Osteoblast (primary cell): ENCODE results near the gene MICAL3. TPM values are rescaled to one million over a fixed set of nuclear protein-coding genes. Genes with fewer than 3 reads are reported as not detected.

Experiments used
- DNase-seq: peaks from one replicate; pipeline ENCODE4 v3.0.0; 2011; ENCODE audit warnings: low spot score, mixed read lengths; ENCODE audit not compliant: insufficient read length; ENCODE audit errors: missing footprints
- H2AFZ ChIP-seq: 2 replicates; pipeline ENCODE4 v1.6.0; 2011; ENCODE audit warnings: mild to moderate bottlenecking, low read length
- H3K27ac ChIP-seq: 2 replicates; pipeline ENCODE4 v1.5.1; 2011; ENCODE audit warnings: mild to moderate bottlenecking, low read depth, low read length, moderate library complexity
- H3K27me3 ChIP-seq: 2 replicates; pipeline ENCODE4 v1.6.0; 2012; ENCODE audit warnings: mild to moderate bottlenecking, control low read depth, inconsistent platforms, low read length, moderate library complexity; ENCODE audit not compliant: insufficient read depth
- H3K36me3 ChIP-seq: 2 replicates; pipeline ENCODE4 v1.5.1; 2011; ENCODE audit warnings: mild to moderate bottlenecking, low read length, control low read depth, moderate library complexity; ENCODE audit not compliant: insufficient read depth
- H3K4me1 ChIP-seq: 2 replicates; pipeline ENCODE4 v1.5.1; 2011; ENCODE audit warnings: mild to moderate bottlenecking, low read length, control low read depth, moderate library complexity; ENCODE audit not compliant: insufficient read depth
- H3K4me2 ChIP-seq: 2 replicates; pipeline ENCODE4 v1.6.0; 2011; ENCODE audit warnings: mild to moderate bottlenecking, low read length; ENCODE audit not compliant: insufficient read depth
- H3K4me3 ChIP-seq: fragments of 200-600 bp; sonication (generic); 3 replicates; pipeline ENCODE4 v1.5.1; 2012; ENCODE audit warnings: mild to moderate bottlenecking, low read length, inconsistent platforms; ENCODE audit not compliant: insufficient read depth
- H3K79me2 ChIP-seq: 2 replicates; pipeline ENCODE4 v1.6.0; 2012; ENCODE audit warnings: mild to moderate bottlenecking, low read length, control low read depth, inconsistent platforms; ENCODE audit not compliant: insufficient read depth
- H3K9me3 ChIP-seq: 2 replicates; pipeline ENCODE4 v1.5.1; 2011; ENCODE audit warnings: low read depth, low read length, control low read depth
- H4K20me1 ChIP-seq: 2 replicates; pipeline ENCODE4 v1.6.0; 2012; ENCODE audit warnings: mild to moderate bottlenecking, low read length, control low read depth; ENCODE audit not compliant: insufficient read depth
- total RNA-seq: library from RNA; depleted of rRNA; stranded (reverse); fragments of >200 nt; gene quantifications from 2 replicates; pipeline ENCODE4 v1.2.3, GENCODE V29; 2012
- TF ChIP-seq, protein P1 (sequence below): IDR thresholded peaks from 2 replicates; pipeline ENCODE4 v1.5.1; 2011; ENCODE audit warnings: mild to moderate bottlenecking, low read depth, low read length, moderate library complexity; ENCODE audit errors: extremely low read depth

The MICAL3 gene
- total RNA-seq, 1 donor = 35.1 TPM

DNA sequence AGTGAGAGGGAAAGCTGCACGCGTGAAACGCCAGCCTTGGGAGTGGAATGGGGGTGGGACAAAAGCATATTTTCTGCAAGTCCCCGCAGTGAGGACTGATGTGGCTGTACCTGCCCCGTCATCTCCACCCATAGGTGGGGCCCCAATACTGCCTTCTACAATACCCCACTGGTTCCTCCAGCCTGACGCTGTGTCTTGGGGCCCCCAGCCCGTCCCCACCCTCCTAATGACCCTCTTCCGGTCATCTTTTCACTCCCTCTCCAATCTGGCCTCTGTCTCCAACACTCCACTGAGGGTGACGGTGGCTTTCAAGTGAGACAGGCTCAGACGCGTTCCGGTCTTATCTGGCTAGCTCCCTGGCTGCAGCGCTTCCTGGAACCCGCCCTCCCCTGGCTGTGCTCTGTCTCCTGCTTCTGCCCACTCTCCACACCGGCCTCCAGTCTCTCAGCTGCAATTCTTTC is 104.2 kb downstream of the MICAL3 start:
- Histone ChIP-seq H3K9me3 (no peaks in the 10 kb centered on the region), H3K27ac (no peak overlapping the region), H3K36me3 (no peaks in the 10 kb centered on the region), H3K4me3 (no peak overlapping the region), H3K79me2 (peaks cover 83% of the 10 kb centered on the region), H4K20me1 (peaks cover 83% of the 10 kb centered on the region), H2AFZ (no peak overlapping the region), H3K4me1 (peaks cover 44% of the 10 kb centered on the region), H3K27me3 (no peaks in the 10 kb centered on the region), H3K4me2 (no peak overlapping the region)
- no peak for DNase-seq
- TF ChIP-seq, protein P1, sequence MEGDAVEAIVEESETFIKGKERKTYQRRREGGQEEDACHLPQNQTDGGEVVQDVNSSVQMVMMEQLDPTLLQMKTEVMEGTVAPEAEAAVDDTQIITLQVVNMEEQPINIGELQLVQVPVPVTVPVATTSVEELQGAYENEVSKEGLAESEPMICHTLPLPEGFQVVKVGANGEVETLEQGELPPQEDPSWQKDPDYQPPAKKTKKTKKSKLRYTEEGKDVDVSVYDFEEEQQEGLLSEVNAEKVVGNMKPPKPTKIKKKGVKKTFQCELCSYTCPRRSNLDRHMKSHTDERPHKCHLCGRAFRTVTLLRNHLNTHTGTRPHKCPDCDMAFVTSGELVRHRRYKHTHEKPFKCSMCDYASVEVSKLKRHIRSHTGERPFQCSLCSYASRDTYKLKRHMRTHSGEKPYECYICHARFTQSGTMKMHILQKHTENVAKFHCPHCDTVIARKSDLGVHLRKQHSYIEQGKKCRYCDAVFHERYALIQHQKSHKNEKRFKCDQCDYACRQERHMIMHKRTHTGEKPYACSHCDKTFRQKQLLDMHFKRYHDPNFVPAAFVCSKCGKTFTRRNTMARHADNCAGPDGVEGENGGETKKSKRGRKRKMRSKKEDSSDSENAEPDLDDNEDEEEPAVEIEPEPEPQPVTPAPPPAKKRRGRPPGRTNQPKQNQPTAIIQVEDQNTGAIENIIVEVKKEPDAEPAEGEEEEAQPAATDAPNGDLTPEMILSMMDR = no peak

DNA sequence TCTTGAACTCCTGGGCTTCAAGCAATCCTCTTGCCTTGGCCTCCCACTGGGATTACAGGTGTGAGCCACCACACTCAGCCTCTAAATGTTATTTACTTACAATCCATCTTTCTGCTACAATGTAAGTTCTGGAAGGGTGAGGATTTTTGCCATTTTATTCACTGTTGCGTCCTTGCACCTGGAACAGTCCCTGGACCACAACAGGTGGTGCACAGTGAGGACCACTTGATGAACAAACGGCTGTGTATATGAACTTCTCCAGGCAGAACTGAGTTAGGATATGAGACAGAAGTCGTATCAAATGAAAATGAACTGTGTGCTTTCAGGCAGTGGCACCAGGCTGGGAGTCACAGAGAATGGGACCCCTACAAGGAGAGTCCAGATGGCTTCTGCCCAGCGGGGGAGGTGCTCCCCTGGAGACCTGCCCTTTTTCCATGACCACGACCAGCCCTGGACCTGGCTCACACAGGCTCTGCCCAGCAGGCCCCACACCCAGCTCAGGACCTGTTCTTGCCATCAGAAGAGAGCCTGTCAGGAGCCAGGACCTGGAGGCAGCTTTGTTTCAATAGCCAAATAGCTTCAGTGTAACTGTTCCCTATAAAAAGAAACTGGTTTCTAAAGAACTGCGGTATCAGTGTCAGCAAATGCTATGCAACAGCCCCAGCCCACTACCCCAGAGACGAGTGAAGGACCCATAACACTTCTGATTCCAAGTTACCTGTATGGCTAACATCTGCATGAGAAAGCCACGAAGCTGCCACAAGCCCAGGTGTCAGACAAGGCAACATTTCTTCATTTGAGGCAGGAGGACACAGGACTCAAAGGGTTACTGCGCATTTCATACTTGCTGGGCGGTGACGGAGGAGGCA is 104.9 kb downstream of the MICAL3 start:
- no peak overlapping the region for H3K27ac ChIP-seq
- DNase-seq = peak; percentile 61
- no peaks in the 10 kb centered on the region for H3K27me3 ChIP-seq
- peaks cover 83% of the 10 kb centered on the region for H3K79me2 ChIP-seq
- peaks cover 38% of the 10 kb centered on the region for H3K4me1 ChIP-seq
- peaks cover 82% of the 10 kb centered on the region for H4K20me1 ChIP-seq
- H3K9me3 ChIP-seq = no peaks in the 10 kb centered on the region
- no peak overlapping the region for H3K4me2 ChIP-seq
- H3K4me3 ChIP-seq = no peak overlapping the region
- TF ChIP-seq, protein P1 = no peak
- H3K36me3 ChIP-seq = no peaks in the 10 kb centered on the region
- H2AFZ ChIP-seq = no peak overlapping the region

DNA sequence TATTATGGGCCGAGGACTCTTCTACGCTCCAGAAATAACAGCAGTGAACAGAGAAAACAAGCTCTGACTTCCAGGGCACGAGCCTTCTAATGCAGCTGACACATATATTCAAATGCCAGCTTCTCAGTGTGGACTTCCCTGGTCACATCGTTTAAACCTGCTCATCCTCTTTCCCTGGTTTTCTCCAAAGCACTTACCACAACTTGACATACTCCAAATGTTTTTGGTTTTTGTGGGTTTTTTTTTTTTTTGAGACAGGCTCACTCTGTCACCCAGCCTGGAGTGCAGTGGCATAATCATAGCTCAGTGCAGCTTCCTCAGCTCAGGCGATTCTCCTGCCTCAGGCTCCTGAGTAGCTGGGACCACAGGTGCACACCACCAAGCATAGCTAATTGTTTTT is 105.5 kb downstream of the MICAL3 start:
- TF ChIP-seq, protein P1 = no peak
- Histone ChIP-seq H4K20me1 (peaks cover 78% of the 10 kb centered on the region), H3K4me3 (no peak overlapping the region), H3K36me3 (no peaks in the 10 kb centered on the region), H3K27ac (no peak overlapping the region), H3K4me2 (no peak overlapping the region), H2AFZ (no peak overlapping the region), H3K79me2 (peaks cover 83% of the 10 kb centered on the region), H3K27me3 (no peaks in the 10 kb centered on the region), H3K4me1 (peaks cover 32% of the 10 kb centered on the region), H3K9me3 (no peaks in the 10 kb centered on the region)
- peak; percentile 82 for DNase-seq

DNA sequence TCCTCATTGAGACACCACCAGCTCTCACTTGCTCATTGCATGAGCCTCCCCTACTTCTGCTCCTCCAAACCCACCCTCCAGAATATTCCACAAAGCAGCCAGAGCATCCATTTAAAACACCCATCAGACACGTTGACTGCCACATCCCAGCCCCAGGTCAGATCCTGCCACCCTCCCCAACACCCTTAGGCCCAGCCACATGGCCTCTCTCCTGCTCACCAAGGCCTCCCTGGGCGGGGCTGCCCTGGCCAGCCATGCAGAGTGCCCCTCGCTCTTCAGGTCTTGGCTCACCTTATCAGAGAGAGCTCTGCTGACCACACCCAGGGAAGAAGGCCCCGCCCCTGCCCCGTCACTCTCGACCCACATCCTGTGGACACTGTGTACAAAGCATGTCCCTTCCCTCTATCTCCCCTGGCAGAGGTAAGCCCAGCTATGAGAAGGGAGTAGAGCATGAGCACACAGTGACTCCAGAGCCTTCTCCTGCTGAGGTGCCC is 106.8 kb downstream of the MICAL3 start:
- Histone ChIP-seq H3K27ac (no peak overlapping the region), H3K4me1 (peaks cover 29% of the 10 kb centered on the region), H3K27me3 (no peaks in the 10 kb centered on the region), H2AFZ (no peak overlapping the region), H3K4me3 (no peak overlapping the region), H3K9me3 (no peaks in the 10 kb centered on the region), H3K79me2 (peaks cover 96% of the 10 kb centered on the region), H3K4me2 (no peak overlapping the region), H4K20me1 (peaks cover 73% of the 10 kb centered on the region), H3K36me3 (no peaks in the 10 kb centered on the region)
- TF ChIP-seq, protein P1 = no peak
- DNase-seq = no peak
